Right lobe of liver (tissue), 4 donors: ENCODE data around the gene DCAF17.

Source experiments
- CTCF ChIP-seq, 4 donors: fragments of 200-600 bp in 3 of 4; fragments of 450-650 bp in 1 of 4; IDR thresholded peaks; one replicate each; pipeline versions ENCODE4 v1.5.1 to v1.8.0; 2016 to 2022; ENCODE audit warnings: antibody characterized with exemption in 4 of 4, mild to moderate bottlenecking in 2 of 4
- POLR2A ChIP-seq: fragments of 450-650 bp; IDR thresholded peaks from one replicate; pipeline ENCODE4 v1.6.1; 2017; ENCODE audit warnings: antibody characterized with exemption, mild to moderate bottlenecking
- donor health status: DM: no; HTN: no; CAD: no.
- donor health status: DM: no; HTN: no; CAD: no.
- donor health status: DM: no; HTN: yes; CAD: no.

GRCh38 chr2:171402906-171403580, 31.0 kb upstream of the DCAF17 start:
- TF ChIP-seq CTCF (IDR thresholded peaks at IDR 0.05) = no peak
- no peak for TF ChIP-seq POLR2A
